Measurements from ENCODE around the gene FCRL1. TPM values are rescaled to one million over a fixed set of nuclear protein-coding genes. Genes with fewer than 3 reads are reported as not detected.

Gene FCRL1
- total and polyA plus RNA-seq, 10 of the 15 experiments (the other 5 are each of a cell fraction or from before 2014, with no cell fraction given), result 0.23 to 2.4 (median 0.87) TPM; not detected in 2

DNA sequence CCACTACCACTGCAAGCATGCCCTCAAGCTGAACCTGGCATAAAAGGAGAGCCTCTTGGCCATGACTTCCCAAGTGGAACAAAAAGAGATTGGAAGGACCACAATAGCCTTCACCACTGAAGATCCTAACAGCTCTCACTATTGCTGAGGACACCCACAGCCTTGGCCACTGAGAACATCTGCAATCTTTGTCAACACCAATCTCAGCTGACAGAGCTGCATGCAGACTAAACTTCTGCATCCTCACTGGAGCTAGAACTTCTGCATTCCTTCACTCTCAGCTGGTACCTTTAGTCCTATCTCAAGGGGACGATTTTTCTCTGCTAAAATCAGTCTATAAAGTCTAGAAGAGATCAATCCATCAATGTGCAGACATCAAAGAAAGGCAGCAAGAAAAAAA lies 34.7 kb downstream of the FCRL1 start:
- FAIRE-seq (no peak), ATAC-seq (no peak), DNase-seq (ENCODE audit: low read depth, low spot score) (no peak)
- Histone ChIP-seq H3K79me2 (ENCODE audit: control insufficient read depth, insufficient read depth, low read length) (no peaks in the 10 kb centered on the region), H3K27me3 (replicated peaks in 1 of 2; ENCODE audit: control insufficient read depth in 2 of 2, insufficient read depth in 2 of 2, low read length in 1 of 2) (no peaks in the 10 kb centered on the region), H3K27ac (ENCODE audit: control insufficient read depth, insufficient read depth) (no peak overlapping the region), H3K4me2 (ENCODE audit: control insufficient read depth, insufficient read depth) (no peak overlapping the region), H3K4me1 (ENCODE audit: control insufficient read depth, insufficient read depth, low read length) (peaks cover 27% of the 10 kb centered on the region), H4K20me1 (ENCODE audit: control insufficient read depth, insufficient read depth) (no peaks in the 10 kb centered on the region), H3K36me3 (ENCODE audit: control insufficient read depth in 2 of 2, insufficient read depth in 2 of 2, low read length in 1 of 2) (no peaks in the 10 kb centered on the region), H3K4me3 (no peak overlapping the region), H3K9me3 (replicated peaks; ENCODE audit: control insufficient read depth, insufficient read depth, low read length) (no peaks in the 10 kb centered on the region; the same call in 1 of the 3 replicates), H2AFZ (ENCODE audit: control insufficient read depth, low read depth, low read length) (no peak overlapping the region), H3K9ac (ENCODE audit: control insufficient read depth, insufficient read depth, low read length) (no peak overlapping the region)
- POLR2A ChIA-PET, result no interaction called here
- intact Hi-C loops (cut with micrococcal nuclease; ENCODE audit: unreplicated experiment) (no loop called here), in situ Hi-C loops (cut with MboI) (no loop called here)
- CTCF ChIA-PET, result interaction anchor here (0.9 to 2.3 kb wide), 3 partner anchors 35 to 386 kb away, joined by 3 to 5 read pairs (median 5); no protein-coding TSS in a partner anchor
- WGBS (ENCODE audit: insufficient coverage, insufficient replicate concordance, low lambda C conversion rate, missing lambda C conversion rate), result 7% methylated on average over 1 of the region's 1 CpG
- RAD21 ChIA-PET (ENCODE audit: unreplicated experiment), result interaction anchor here (1.4 to 1.6 kb wide), 2 partner anchors 21 kb away, joined by 3 to 4 read pairs; no protein-coding TSS in a partner anchor
- no TSS peak for BruUV-seq (replicated peaks)
- SMC1A ChIA-PET (ENCODE audit: uncharacterized antibody, unreplicated experiment), result interaction anchor here (2.2 to 2.7 kb wide), 2 partner anchors 8 to 21 kb away, joined by 6 to 12 read pairs; partner anchors contain the start of gene FCRL2
- TF ChIP-seq ZNF207 (IDR thresholded peaks at IDR 0.05; ENCODE audit: borderline replicate concordance), result no peak
- TF ChIP-seq SIX5 (IDR thresholded peaks at IDR 0.05; ENCODE audit: low read depth, low read length, severe bottlenecking), result no peak
- TF ChIP-seq NFYB (IDR thresholded peaks at IDR 0.05; ENCODE audit: insufficient read depth, low read depth, low read length), result no peak
- TF ChIP-seq CHD1 (IDR thresholded peaks at IDR 0.05; ENCODE audit: low read depth, low read length), result no peak
- no peak for TF ChIP-seq CEBPZ (IDR thresholded peaks at IDR 0.05; ENCODE audit: low read depth, low read length)
- no peak for TF ChIP-seq STAT3 (IDR thresholded peaks at IDR 0.05; ENCODE audit: low read depth, low read length)
- no peak for TF ChIP-seq SUPT20H (IDR thresholded peaks at IDR 0.05; ENCODE audit: borderline replicate concordance, control insufficient read depth, low read depth, low read length)
- TF ChIP-seq NFIC (IDR thresholded peaks at IDR 0.05; ENCODE audit: low read depth, low read length), result no peak
- TF ChIP-seq IRF5 (IDR thresholded peaks at IDR 0.05; ENCODE audit: borderline replicate concordance), result no peak
- no peak for TF ChIP-seq SMARCA5 (IDR thresholded peaks at IDR 0.05)
- TF ChIP-seq BMI1 (IDR thresholded peaks at IDR 0.05; ENCODE audit: borderline replicate concordance), result no peak
- TF ChIP-seq MYB (IDR thresholded peaks at IDR 0.05; ENCODE audit: borderline replicate concordance, low read depth, low read length), result no peak
- TF ChIP-seq BCL11A (IDR thresholded peaks at IDR 0.05; ENCODE audit: low read depth, low read length), result no peak
- TF ChIP-seq, protein P1, sequence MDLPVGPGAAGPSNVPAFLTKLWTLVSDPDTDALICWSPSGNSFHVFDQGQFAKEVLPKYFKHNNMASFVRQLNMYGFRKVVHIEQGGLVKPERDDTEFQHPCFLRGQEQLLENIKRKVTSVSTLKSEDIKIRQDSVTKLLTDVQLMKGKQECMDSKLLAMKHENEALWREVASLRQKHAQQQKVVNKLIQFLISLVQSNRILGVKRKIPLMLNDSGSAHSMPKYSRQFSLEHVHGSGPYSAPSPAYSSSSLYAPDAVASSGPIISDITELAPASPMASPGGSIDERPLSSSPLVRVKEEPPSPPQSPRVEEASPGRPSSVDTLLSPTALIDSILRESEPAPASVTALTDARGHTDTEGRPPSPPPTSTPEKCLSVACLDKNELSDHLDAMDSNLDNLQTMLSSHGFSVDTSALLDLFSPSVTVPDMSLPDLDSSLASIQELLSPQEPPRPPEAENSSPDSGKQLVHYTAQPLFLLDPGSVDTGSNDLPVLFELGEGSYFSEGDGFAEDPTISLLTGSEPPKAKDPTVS (IDR thresholded peaks at IDR 0.05; ENCODE audit: low read depth, low read length), result no peak
- TF ChIP-seq RAD21 (IDR thresholded peaks at IDR 0.05; ENCODE audit: insufficient read depth, low read depth, low read length), result no peak
- no peak for TF ChIP-seq SPI1 (IDR thresholded peaks at IDR 0.05; ENCODE audit: borderline replicate concordance, insufficient read depth, low read depth, low read length)
- no peak for TF ChIP-seq ZBED1 (IDR thresholded peaks at IDR 0.05; ENCODE audit: borderline replicate concordance)
- TF ChIP-seq EP300 (IDR thresholded peaks at IDR 0.05; ENCODE audit: borderline replicate concordance in 1 of 2, control insufficient read depth in 1 of 2, low read depth in 2 of 2, low read length in 2 of 2), result no peak
- TF ChIP-seq RELA (IDR thresholded peaks at IDR 0.05; ENCODE audit: borderline replicate concordance, partially characterized antibody), result no peak
